SK-N-DZ (cell line): Measurements from ENCODE around the gene PSTPIP1.

Experiments
- DNase-seq: peaks from one replicate; pipeline ENCODE4 v3.0.0-alpha.2; 2015; ENCODE audit warnings: low spot score

PSTPIP1 gene

DNA sequence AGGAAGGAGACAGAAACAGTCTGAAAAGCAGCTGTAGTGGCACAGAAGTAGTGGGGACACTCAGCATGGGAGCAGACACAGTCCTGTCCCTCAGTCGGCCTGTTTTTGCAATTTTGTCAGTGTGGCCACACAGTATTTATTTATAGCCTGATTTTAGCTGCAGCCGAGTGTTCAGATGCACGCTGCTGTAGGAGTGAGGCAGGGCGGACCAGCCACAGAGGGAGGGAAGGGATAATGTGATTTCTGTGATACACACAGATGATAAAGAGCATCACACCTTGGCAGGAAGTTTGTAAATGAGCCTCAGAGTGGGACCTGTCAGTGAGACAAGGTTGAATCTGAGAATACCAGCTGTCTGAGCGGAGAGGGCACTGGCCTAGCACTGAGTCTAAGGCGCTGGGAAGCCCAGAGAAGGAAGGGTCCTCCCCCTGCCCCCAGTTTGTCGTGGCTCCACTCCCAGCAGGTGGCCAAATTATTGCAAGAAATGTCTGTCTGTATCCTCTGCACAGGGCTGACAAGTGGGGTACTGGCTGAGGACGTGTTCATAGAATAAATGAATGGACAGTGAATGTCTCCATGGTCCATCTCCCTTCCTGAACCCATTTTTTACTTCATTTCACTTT lies 3.8 kb downstream of the PSTPIP1 start:
- no peak for DNase-seq

DNA sequence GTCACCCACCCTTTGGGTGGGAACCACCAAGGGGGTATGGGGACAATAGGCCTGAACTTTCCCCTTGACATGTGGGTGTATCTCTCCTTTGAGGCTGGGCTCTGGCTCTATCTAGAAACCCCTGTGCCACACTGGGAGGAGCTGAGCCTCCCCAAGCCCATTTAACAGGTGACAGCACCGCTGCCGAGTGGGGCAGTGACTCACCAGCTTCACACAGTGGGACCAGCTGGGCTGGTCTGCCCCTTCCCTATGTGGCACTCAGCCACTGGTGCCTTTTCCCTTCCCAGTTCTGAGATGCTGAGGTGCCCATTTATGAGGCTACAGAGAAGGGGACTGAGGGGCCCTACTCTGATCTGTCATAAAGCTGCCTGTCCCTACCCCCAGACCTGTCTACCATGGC lies 5.1 kb downstream of the PSTPIP1 start:
- DNase-seq = no peak

DNA sequence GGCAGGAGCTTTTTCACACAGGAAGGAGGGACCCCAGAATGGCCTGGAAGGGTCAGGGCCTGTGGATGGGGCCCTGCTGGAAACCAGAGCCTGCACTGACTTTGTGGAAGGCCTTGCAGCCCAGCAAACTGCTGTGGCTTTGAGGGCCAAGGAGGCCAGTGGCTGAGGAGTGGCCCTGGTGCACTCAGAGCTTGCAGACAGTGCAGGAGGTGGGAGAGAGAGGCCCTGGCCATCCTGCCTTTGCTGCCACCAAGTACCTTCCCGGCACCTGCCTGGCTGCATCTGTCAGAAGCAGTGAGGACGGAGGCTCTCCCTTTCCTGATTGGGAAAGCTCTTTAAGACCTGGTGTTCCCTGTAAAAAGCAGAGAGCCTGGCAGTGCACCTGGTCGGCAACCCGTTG lies 6.4 kb downstream of the PSTPIP1 start:
- no peak for DNase-seq

DNA sequence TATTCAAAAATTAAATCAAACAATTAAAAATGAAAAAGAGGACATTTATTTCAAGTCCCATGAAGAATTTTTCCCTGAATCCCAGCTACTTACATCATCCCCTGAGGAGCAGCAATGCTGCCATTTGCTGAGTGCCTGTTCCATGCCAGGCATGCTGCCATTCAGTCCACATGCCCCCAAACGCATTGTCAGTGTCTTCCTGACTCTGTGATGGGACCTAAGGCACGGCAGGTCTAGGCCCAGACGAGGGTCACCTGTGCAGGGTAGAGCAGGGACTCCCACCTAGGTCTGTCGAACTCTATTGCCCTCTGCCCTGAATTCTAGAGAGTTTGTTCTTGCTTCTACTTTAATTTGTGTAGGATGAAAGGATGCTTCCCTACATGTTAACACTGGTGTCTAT lies 7.0 kb downstream of the PSTPIP1 start:
- no peak for DNase-seq

DNA sequence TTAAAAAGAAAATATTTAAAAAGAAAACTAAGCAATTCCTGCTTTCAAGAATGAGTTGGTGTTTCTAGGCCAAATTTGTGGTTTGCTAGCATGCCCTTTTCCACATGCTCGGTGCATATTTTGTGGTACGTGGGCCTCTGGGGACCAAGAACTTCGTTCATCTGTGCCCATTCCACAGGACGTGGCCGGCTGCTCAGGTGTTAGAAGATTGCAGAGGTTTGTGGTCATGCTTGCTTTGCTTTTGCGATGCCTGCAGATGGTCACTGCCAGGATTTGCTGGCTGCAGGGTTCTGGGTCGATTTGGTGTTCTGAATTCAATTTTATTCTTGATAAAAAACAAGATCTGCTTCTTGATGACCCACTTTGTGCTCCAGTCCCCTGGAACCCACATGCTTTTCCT lies 7.5 kb downstream of the PSTPIP1 start:
- DNase-seq = no peak

DNA sequence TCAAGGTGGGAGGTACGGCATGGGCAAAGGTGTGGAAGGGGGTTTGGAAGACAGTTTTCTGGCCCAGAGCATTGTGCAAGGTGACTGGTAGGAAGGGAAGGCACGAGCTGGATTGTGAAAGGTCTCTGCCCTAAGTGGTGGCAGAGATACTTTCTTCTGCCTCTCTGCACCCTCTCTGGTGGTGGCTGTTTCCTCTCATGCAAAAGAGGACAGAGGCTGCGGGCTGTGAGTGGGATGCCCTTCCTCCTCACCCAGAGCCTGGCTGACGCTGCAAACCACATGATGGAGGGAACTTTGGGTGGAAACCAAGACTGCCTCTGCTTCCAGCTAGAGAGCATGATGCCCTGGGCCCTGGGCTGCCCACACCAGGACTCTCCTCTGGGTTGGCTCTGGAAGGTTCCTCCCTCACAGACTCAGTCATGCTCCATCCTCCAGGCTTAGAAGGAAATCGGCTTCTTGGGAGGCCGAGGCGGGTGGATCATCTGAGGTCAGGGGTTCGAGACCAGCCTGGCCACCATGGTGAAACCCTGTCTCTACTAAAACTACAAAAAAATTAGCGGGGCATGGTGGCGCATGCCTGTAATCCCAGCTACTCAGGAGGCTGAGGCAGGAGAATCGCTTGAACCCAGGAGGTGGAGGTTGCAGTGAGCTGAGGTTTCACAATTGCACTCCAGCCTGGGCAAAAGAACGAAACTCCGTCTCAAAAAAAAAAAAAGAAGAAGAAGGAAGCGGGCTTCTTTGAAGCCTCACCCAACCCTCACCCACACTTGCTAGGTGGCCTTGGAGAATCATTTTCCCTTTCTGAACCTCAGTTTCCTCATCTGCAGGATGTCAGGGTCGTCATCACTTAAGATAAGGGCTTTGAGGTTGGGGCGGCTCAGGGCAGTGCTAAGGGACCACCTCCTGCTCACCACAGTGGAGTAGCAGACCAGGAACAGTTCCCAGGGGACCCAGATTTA lies 8.3 kb downstream of the PSTPIP1 start:
- no peak for DNase-seq

DNA sequence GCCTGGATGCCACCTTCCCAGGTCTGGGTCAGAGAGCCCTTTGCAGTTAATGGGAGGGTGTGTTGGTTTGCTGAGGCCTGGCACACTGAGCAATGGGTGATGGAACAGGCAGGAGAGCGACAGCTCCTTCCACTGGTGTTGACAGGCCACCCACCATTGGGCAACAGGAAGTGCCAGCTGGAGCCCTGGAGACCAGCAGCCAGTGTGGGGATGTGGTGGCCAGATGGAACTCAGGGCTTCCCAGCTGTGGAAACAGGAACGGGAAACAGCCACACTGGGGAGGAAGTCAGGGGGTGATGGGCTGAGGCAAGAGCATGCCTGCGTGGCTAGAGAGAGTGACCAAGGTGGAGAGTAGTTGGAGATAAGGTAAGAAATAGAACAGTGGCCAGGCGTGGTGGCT lies 9.3 kb downstream of the PSTPIP1 start:
- no peak for DNase-seq

DNA sequence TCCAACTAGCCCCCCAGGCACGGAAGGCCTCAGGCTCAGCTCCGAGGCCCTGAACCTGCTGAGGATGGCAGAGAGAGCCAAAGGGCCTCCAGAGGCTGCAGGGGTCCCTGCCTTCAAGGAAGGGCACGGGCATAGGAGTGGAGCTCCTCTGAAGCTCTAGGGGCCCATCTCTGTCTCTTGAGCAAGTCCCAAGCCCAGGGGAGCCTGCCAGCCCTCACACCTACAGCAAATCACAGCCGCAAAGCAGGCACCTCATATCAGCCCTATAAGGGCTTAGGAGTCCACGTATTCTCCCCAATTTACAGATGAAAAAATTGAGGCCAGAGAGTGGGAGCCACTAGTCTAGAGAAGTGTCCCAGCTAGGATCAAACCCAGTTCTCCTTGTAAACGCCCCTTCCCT lies 14.2 kb downstream of the PSTPIP1 start:
- no peak for DNase-seq

DNA sequence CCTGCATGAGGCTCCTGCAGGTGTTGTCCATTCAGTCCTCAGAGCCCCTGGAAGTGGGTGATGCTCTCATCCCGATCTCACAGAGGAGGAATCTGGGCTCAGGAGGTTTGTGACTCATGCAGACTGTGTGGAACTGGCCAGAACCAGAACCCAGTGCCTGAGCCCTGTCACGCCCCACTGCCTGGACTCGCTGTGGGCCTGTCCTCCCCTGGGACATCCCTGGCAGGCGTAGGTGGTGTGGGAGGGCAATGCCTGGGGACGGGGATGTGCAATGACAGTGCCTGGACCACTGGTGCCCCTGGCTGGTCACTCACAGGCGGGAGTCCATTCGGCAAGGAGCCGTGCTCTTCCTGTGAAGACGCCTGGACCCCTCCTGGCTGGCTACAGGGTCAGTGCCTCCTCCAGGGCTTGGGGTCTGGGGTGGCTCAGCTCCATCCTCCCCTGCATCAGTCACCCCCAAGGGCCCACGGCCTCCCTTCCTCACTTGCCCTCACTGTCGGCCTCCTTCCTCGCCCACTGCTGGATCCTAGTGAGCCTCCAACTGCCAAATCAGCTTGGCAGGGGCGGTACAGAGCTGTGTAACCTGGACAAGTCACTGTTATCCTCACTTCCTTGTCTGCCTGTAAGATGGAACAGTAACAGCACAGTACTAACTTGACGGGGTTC lies 14.9 kb downstream of the PSTPIP1 start:
- no peak for DNase-seq

DNA sequence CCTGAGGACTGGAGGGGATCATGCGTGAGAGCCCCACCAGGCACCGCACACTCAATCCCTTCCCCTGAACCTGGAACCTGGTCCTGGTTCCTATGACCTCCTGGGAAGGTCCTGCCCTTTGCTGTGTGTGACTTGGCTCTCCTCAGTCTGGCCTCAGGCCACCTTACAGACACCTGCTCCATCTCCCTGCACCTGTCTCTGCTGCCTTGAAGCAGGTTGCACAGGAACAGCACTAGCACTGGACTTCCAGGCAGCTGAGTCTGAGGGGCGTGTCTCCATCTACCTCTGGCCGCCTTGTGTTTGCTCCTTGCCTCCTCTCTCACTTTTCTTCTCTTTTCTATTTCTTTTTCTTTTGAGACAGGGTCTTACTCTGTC lies 15.4 kb downstream of the PSTPIP1 start:
- no peak for DNase-seq

DNA sequence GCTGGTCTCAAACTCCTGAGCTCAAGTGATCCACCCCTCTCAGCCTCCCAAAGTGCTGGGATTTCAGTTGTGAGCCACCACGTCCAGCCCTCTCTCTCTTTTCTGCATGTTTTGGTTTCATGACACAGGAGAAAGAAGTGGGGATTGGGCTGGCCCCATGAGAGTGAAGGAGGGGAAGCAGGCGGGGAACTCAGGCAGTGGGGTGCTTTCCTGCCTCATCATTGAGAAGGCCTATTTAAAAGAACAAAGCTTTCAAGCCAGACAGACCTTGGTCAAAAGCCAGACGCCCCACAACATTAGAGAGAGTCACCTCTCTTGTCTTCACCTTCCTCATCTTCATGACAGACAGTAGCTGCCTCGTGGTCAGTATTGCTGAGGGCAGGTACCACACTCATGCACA lies 15.9 kb downstream of the PSTPIP1 start:
- DNase-seq = no peak

DNA sequence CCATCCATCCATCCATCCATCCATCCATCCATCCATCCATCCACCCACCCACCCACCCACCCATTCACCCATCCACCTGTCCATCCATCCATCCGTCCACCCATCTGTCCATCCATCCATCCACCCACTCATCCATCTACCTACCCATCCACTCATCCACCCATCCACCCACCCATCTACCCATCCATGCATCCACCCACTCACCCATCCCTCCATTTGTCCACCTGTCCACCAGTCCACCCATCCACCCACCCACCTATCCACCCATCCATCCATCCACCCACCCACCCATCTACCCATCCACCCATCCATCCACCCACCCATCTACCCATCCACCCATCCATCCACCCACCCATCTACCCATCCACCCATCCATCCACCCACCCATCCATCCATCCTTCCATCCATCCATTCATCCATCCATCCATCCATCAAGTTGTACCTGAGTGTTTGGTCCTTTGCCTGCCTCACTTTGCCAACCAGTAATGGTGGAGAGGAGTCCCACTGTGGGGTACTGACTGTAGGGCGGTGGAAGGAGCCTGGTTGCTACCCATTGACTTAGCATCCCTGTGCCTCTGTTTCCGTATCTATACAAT lies 17.3 kb downstream of the PSTPIP1 start:
- DNase-seq = no peak

DNA sequence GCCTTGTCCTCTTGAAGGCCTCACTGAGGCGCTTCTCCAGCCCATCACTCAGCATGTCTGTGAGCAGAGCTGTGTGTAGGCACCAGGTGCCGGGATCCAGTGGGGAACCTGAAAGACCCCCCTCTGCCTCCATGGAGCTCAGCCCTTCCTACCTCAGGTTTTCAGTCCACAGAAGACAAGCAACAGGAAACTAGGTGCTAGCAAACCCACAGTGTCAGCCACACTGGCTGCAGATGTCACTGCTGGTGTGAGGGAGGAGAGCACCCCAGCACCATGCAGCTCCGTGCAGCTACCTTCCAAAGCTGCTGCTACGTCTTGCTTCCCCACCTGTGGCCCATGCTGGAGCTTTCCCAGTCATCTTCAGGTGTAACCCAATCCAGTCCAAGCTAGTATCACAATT lies 17.9 kb downstream of the PSTPIP1 start:
- no peak for DNase-seq

DNA sequence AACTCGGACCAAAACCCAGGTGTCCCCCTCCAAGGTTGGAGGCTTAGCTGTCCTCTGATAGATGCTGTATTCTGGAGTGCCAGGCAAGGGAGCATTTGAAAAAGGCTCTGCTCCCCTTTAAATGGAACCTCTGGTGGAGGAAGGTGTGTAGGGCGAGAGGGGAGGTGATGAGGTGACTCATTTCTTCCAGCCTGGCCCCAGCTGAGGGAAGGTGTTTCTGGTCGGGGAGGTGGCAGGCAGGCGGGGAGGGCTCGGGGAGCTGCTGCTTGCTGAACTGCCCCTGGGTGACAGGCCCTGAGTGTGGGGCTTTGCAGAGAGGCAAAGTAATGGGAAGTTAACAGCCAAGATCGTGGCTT lies 18.8 kb downstream of the PSTPIP1 start:
- no peak for DNase-seq

DNA sequence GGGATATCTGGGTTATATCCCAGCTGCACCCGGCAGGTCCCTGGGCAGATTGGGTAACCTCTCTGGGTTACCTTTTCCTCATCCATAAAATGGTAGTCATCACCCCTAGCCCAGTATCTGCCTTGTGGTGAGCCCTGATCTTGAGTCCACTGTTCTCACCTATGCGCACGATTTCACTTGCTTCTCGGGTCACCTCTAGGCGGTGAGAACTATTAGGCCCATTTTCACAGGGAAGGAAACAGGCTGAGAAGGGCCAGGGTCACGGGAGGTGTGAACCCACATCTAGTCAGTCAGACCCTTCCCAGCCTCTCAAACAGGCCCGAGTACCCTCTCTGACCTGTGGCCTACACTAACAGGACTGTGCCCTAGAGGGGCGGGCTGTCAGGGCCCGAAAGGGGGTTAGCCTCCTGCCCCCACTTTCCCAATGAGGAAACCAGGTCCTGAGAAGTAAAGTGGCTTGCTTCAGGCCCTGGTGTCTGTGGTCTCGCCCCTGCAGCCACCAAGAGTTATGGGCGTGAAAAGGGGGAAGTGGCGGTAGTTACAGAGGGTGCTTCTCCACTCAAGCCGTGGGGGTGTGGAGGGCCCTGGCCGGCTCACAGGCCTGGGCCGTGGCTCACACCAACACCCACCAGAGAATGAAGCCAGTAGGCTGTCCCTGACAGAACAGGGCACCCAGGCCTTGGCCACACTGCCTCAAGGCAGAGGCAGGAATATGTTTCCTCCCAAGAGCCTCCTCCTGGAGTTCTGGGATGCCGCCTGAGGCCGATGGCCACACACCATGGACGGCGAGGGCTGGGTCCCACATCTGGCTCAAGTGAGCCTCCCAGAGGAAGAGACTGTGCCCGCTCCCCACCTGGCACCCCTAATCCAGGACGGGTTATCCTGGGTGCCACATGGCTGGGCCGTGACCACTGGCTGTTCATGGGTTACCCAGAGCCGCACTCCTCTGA lies 19.5 kb downstream of the PSTPIP1 start:
- DNase-seq = no peak

DNA sequence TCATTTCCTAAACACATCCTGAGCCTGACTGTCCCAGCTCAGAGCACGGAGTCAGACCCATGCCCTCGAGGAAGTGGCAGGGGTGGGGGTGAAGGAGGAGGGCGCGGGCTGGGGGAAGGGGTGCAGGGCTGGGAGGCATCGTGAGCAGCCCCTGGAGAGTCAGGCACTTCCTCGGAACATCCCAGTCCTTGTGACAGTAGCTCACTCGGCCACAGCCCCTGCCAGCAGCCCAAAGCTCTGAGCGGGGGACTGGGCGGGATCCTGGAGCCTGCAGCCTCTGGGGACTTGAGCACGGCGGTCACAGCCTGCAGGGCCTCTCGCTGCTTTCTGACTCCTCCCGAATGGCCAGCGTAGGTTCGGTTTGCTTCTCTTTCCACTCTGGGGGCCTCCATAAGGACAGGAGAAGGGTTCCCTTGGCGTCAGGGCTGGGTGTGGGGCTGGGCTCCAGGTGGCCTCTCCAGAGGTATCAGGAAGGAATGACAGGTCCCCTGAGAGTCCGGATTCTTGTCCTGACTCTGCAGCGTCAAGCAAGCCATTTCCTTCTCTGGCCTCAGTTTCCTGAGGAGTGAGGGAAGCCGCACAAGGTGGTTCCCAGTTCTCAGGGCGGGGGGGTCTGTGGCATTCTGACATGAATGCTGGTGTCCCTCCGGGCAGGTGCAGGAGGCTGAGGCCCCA lies 20.9 kb downstream of the PSTPIP1 start:
- no peak for DNase-seq

DNA sequence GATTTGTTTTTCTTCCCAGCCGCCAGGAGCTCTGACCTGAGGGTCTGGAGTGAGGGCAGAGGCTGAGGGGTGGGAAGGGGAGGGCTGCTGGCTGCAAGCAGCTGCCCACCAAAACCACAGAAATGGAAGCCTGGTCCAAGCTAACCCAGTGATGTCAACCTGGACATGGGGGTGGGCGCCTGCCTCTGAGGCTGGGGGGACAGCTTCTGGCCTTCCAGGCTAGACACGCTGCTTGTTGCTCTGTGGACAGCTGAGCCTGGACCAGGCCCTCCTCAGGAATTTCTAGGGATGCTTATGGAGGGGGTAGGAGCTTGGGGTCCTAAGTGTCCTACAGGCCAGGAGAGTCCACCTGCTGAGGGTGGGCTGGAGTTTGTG lies 21.4 kb downstream of the PSTPIP1 start:
- no peak for DNase-seq

DNA sequence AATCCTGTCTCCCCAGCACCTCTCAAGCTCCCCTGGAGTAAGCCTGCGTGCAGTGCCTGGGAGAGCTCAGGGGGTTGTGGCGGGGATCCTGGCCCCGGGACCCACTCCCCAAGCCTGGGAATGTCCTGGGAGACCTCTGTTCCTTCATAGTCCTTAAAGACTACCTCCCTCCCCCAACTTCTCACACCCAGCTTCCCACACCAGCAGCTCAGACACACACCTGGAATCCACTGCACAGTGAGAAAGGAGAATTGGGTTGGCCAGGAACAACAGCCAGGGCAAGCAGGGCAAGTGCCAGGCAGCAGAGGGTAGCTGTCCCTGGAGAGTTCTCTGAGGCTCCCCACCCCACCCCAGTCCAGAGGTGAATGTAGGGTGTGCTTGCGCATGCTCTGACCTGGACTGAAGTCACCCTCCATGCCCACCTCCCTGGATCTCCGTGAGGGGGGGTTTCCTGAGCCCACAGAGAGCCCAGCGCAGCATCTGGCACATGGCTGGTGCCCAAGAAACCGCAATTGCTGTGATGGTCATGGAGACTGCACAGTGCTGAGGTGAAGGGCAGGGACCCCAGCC lies 22.2 kb downstream of the PSTPIP1 start:
- DNase-seq = no peak

DNA sequence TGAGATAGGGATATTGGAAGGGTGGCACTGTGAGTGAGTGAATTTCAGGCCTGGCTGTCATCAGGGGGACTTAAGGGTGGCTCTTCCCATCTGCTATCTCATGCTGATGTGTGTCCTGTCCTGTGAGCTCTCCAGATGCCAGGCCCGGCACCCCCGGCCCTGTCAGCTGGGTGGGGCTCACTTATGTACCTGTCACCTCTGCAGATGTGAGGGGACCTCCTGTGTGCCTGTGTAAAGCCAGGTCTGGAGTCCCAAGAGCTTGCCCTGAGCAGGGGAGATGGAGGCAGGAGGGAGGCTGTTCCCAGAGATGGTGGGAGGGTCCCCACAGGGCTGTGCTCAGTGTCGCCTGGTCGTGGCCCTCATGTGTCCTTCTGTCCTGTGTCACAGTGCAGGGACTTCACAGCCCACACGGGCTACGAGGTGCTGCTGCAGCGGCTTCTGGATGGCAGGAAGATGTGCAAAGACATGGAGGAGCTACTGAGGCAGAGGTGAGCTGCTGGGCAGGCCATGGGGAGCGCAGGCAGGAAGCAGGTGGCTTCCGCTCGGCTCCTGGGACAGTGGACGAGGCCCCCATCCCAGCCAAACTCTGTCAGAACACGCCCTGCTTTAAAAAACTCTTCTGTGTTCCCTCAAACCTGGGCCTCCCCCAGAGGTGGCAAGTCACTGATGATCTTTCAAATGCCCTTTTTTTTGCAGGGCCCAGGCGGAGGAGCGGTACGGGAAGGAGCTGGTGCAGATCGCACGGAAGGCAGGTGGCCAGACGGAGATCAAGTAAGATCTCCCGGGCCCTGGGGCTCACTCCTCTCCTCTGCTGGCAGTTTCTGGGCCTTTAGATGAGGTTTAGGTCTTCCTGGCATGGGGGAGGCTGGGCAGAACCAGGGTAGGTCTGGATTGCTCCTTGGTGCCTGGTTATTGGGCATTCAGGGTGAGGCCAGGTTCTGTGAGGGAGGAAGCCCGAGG lies 23.1 kb downstream of the PSTPIP1 start:
- no peak for DNase-seq
